ENCODE measurements around the gene WRNIP1. TPM values are rescaled to one million over a fixed set of nuclear protein-coding genes. Genes with fewer than 3 reads are reported as not detected.

Gene WRNIP1
- total and polyA plus RNA-seq, 2 donors (not counting 1 experiment from before 2014, with no cell fraction given) = 29.7 to 40.8 TPM

- Histone ChIP-seq H3K9ac (ENCODE audit: insufficient read depth, low read length) (no peak overlapping the region), H3K27ac (ENCODE audit: insufficient read depth, low read length) (no peak overlapping the region), H3K9me3 (ENCODE audit: control insufficient read depth, insufficient read depth, low read depth, low read length) (no peaks in the 10 kb centered on the region), H2AFZ (ENCODE audit: low read length) (no peak overlapping the region), H3K4me2 (ENCODE audit: extremely low read depth, insufficient read depth, low read length) (no peak overlapping the region), H3K4me3 (replicated peaks in 1 of 4; ENCODE audit: control extremely low read depth in 1 of 4, insufficient read depth in 1 of 4, low read depth in 3 of 4, low read length in 4 of 4) (no peak overlapping the region), H4K20me1 (ENCODE audit: control insufficient read depth, extremely low read depth, insufficient read depth, low read length) (no peaks in the 10 kb centered on the region), H3K4me1 (ENCODE audit: control insufficient read depth, extremely low read depth, insufficient read depth, low read length) (no peaks in the 10 kb centered on the region), H3K36me3 (ENCODE audit: control insufficient read depth, insufficient read depth, low read length) (peaks cover 11% of the 10 kb centered on the region), H3K79me2 (ENCODE audit: control insufficient read depth, insufficient read depth, low read length) (peaks cover 10% of the 10 kb centered on the region), H3K27me3 (ENCODE audit: control insufficient read depth, insufficient read depth, low read length) (no peaks in the 10 kb centered on the region)
- TF ChIP-seq EZH2 (IDR thresholded peaks at IDR 0.05; ENCODE audit: low read length, missing control alignments) (no peak), CTCF (conservative IDR thresholded peaks at IDR 0.05 in 1 of 2, IDR thresholded peaks at IDR 0.05 in 1 of 2; ENCODE audit: low read depth in 1 of 2, low read length in 2 of 2) (peak in 1 of 2 donors; percentile 21)
- DNase-seq (ENCODE audit: low read depth in 2 of 2) = no peak
Observed at GRCh38 chr6:2783188-2783963, 18.2 kb downstream of the WRNIP1 start.

- peaks cover 2% of the 10 kb centered on the region for H3K4me1 ChIP-seq (ENCODE audit: control insufficient read depth, extremely low read depth, insufficient read depth, low read length)
- H2AFZ ChIP-seq (ENCODE audit: low read length) = no peak overlapping the region
- no peak overlapping the region for H3K27ac ChIP-seq (ENCODE audit: insufficient read depth, low read length)
- DNase-seq (ENCODE audit: low read depth in 2 of 2) = no peak
- TF ChIP-seq CTCF (conservative IDR thresholded peaks at IDR 0.05 in 1 of 2, IDR thresholded peaks at IDR 0.05 in 1 of 2; ENCODE audit: low read depth in 1 of 2, low read length in 2 of 2) = no peak
- no peak for TF ChIP-seq EZH2 (IDR thresholded peaks at IDR 0.05; ENCODE audit: low read length, missing control alignments)
- no peaks in the 10 kb centered on the region for H3K27me3 ChIP-seq (ENCODE audit: control insufficient read depth, insufficient read depth, low read length)
- H3K9me3 ChIP-seq (ENCODE audit: control insufficient read depth, insufficient read depth, low read depth, low read length) = no peaks in the 10 kb centered on the region
- no peak overlapping the region for H3K9ac ChIP-seq (ENCODE audit: insufficient read depth, low read length)
- H3K36me3 ChIP-seq (ENCODE audit: control insufficient read depth, insufficient read depth, low read length) = peaks cover 11% of the 10 kb centered on the region
- peaks cover 8% of the 10 kb centered on the region for H3K79me2 ChIP-seq (ENCODE audit: control insufficient read depth, insufficient read depth, low read length)
- no peak overlapping the region for H3K4me3 ChIP-seq (replicated peaks in 1 of 4; ENCODE audit: control extremely low read depth in 1 of 4, insufficient read depth in 1 of 4, low read depth in 3 of 4, low read length in 4 of 4)
- no peaks in the 10 kb centered on the region for H4K20me1 ChIP-seq (ENCODE audit: control insufficient read depth, extremely low read depth, insufficient read depth, low read length)
- H3K4me2 ChIP-seq (ENCODE audit: extremely low read depth, insufficient read depth, low read length) = no peak overlapping the region
Observed at GRCh38 chr6:2784061-2784460, 18.9 kb downstream of the WRNIP1 start.

GRCh38 chr6:2784930-2785329, 19.7 kb downstream of the WRNIP1 start:
- no peak for TF ChIP-seq CTCF (conservative IDR thresholded peaks at IDR 0.05 in 1 of 2, IDR thresholded peaks at IDR 0.05 in 1 of 2; ENCODE audit: low read depth in 1 of 2, low read length in 2 of 2)
- TF ChIP-seq EZH2 (IDR thresholded peaks at IDR 0.05; ENCODE audit: low read length, missing control alignments) = no peak
- no peak overlapping the region for H3K27ac ChIP-seq (ENCODE audit: insufficient read depth, low read length)
- no peaks in the 10 kb centered on the region for H3K9me3 ChIP-seq (ENCODE audit: control insufficient read depth, insufficient read depth, low read depth, low read length)
- no peak for DNase-seq (ENCODE audit: low read depth in 2 of 2)
- peaks cover 8% of the 10 kb centered on the region for H3K36me3 ChIP-seq (ENCODE audit: control insufficient read depth, insufficient read depth, low read length)
- H3K9ac ChIP-seq (ENCODE audit: insufficient read depth, low read length) = no peak overlapping the region
- no peak overlapping the region for H3K4me3 ChIP-seq (replicated peaks in 1 of 4; ENCODE audit: control extremely low read depth in 1 of 4, insufficient read depth in 1 of 4, low read depth in 3 of 4, low read length in 4 of 4)
- no peaks in the 10 kb centered on the region for H4K20me1 ChIP-seq (ENCODE audit: control insufficient read depth, extremely low read depth, insufficient read depth, low read length)
- no peak overlapping the region for H2AFZ ChIP-seq (ENCODE audit: low read length)
- no peaks in the 10 kb centered on the region for H3K27me3 ChIP-seq (ENCODE audit: control insufficient read depth, insufficient read depth, low read length)
- peaks cover 6% of the 10 kb centered on the region for H3K4me1 ChIP-seq (ENCODE audit: control insufficient read depth, extremely low read depth, insufficient read depth, low read length)
- peaks cover 7% of the 10 kb centered on the region for H3K79me2 ChIP-seq (ENCODE audit: control insufficient read depth, insufficient read depth, low read length)
- no peak overlapping the region for H3K4me2 ChIP-seq (ENCODE audit: extremely low read depth, insufficient read depth, low read length)

All from fibroblast of lung (primary cell).